GM21367 (cell line): ENCODE data around the gene PMFBP1.

ENCODE experiments used
- ATAC-seq: cut with Tn5 transposase; IDR thresholded peaks from one replicate; pipeline ENCODE4 v1.9.1; 2021; ENCODE audit not compliant: unreplicated experiment

The PMFBP1 gene

DNA sequence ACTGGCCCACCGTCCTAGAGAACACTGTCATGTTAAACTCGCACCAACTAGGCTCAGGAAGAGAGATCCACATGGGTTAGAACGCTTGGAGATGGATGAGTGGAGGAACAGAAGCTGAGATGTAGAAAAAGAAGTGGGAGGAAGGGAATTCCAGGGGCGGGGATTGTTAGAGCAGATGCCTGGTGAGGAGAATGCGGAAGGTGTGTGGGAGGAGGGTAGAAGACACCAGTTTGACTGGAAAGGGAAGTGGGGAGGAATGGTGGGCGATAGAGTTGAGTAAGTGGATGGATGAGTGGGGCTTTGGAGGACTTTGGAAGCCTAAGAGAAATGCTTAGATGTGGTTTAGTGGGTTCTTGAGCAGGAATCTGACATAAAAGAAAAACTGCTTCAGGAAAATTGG is 40.9 kb downstream of the PMFBP1 start:
- no peak for ATAC-seq

DNA sequence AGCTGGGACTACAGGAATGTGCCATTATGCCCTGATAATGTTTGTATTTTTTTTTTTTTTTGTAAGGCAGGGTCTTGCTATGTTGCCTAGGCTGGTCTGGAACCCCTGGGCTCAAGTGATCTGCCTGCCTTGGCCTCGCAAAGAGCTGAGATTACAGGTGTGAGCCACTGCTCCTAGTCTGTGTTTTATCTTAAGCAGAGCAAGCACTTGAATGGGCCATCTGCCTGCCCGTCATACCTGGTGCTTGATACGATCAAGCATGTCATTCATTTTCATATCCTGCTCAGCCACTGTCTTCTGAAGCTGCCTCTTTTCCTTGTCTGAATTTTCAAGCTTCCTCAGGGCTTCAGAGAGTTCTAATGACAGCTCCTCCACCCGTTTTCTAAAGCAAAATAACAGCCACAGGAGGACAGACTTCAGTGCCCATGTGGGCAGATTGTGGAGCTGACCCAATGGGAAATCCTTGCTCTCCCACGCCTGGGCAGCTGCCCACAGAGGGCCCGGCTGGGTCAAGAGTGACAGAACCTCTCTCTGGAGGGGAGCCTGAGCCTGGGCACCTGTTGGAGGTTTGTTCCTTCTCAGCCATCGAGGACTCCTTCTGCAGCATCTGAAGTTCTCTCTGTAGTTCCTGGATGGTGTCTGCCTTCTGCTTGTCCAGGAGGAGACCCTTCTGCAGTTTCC is 41.8 kb downstream of the PMFBP1 start:
- no peak for ATAC-seq

DNA sequence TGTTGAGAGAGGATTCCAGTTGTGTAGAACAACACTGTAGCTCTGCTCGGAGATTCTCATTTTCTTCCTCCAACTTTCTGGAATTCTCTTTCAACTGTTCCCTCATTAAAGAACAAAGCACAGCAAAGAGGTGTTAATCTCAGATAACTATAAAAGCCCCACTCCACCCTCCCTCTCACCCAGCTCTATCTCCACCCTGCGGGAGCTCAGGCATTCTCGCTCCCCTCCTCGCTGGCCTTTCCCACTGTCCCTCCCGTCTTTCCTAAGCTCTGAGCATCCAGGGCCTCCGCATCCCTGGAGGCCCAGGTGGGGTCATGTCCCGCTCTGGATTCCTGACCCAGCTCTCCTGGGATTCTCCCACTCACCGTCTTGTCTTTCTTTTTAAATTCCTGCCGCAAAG is 43.3 kb downstream of the PMFBP1 start:
- ATAC-seq = no peak

DNA sequence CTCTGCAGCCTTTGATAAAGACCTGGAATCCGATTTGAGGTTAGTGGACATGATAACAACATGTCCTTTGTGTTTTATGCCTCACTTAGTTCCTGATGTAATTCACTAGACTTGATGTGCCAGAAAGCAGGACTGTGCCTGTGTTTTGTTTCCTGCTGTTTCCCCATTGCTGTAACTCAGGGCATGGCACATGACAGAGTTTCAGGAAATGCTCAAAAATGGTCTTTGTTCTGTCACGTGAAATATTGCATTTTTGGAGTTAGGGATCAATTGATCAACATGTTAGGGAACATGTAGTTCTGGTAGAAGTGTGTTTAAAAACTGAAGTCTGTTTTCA is 45.6 kb downstream of the PMFBP1 start:
- ATAC-seq = no peak

DNA sequence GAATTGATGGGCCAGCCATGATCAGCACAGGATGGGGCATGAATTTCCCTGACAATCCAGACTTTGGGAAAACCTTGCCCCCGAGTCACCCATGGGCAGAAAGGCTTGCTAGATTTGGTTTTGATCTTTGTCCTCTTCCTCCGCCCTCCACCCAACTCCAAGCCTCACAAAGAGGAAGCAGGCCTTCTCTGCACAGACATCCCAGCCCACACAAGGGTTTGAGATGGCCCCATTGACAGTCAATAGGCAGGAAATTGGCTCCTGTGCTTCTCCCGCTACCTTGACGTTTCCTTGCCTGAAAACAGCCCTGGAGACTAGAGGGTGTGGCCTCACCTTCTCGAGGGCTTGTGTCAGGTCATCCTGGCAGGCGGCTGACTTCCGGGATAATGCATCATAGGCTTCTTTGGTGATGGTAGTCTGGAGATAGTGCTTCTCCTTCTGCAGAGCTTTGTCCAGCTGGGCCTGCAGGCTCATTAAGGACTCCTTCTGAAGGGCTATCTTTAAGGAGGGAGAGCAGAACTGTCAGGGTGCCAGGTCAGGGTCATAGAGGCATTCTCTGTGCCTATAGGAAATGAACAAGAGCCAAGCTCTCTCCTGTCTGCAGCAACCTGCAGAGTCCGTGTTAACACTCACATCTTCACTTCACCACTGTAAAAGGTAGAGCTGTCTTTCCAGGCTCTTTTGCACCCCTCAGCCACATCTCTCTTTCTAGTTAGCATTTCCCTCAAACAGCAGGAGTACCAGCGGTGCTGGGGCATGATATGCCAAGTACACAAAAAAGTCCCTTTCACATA is 46.1 kb downstream of the PMFBP1 start:
- ATAC-seq = no peak

DNA sequence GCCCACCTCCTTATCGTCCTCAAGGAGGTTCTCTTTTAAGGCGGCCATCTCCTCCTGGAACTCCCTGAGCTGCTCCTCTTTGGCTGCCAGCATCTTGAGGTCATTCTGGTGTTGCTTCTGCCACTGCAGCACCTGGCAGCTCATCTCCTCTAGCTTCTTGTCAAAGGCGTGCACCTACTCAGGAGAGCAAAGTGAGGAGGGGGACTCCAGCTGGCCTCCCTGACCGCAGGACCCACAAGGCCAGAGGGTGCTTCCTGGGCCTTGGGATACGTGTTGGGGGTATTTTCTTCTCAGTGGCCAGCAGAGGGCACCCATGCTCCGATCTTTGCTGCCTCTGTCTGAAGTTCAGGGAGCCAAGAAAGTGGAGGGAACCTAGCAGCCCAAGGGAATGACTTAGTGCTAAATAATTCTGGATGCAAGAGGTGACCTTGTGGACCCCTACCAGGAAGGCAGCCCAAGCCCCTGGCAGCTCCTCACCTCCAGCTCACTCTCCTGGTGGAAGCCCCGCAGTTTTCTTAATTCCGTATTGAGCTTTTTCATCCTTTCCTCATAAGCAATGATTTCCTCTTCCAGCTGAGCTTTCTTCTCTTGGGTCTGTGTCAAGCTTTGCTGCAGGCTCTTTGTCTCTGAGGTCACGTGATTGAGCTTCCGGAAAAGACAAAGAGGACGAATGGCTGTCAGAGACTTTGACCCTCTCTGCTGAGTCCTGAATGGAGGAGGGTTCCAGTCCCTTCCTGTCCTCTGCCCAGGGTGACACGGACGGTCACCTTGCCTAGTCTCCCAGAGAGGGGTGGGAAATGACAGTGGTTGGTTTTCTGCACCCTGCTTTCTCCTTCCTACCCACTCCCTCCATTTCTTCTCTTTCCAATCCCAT is 47.0 kb downstream of the PMFBP1 start:
- no peak for ATAC-seq

DNA sequence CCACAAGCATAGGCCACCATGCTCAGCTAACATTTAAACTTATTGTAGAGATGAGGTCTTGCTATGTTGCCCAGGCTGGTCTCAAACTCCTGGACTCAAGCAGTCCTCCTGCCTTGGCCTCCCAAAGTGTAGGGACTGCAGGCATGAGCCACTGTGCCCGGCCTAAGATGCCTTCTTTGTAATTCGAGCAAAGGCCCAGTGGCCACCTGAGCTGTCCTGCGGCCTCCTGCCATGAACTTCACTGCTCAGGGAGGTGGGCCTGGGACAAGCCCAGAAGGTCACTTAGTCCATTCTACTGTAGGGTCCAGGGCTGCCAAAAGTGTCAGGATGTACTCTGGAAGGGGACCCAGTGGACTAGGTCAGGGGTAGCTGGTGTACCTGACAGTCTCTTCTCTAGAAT is 47.8 kb downstream of the PMFBP1 start:
- ATAC-seq = no peak

DNA sequence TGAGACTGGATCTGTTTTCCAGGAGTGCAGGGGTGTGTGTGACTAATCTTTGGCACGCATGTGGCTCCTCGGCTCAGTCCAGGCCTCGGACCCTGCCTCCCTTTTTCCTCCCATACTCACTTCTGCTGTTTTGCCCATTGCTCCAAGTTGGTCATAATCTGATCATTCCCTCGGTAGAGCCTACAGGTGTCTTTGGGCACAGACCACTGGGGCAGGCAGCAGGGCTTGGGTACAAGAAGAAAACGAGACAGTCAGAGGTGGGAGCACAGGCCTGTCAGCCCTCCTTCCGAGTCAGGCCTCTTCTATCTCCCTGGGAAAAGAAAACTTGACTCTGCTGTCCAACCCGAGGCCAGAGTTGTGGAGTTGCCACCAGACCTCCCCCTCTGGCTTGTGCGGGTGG is 48.5 kb downstream of the PMFBP1 start:
- no peak for ATAC-seq

DNA sequence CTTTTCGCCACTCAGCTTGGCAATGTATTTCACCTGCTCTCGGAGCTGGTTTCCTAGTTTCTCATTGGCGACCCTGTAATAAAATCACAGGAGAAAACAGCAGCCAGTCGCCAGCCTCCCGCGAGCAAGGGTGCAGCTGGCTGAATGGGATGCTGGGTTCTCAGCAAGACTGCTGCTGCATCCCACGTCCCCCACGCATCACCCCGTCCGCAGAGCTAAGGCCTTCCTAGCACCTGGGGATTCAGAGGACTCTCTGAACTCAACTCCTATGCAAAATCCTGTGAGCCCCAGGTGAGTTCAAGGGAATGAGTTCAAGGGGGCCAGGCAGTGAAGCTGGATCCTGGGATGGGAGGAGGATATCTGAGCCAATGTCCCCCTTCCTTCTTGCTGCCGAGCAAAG is 49.0 kb downstream of the PMFBP1 start:
- no peak for ATAC-seq

DNA sequence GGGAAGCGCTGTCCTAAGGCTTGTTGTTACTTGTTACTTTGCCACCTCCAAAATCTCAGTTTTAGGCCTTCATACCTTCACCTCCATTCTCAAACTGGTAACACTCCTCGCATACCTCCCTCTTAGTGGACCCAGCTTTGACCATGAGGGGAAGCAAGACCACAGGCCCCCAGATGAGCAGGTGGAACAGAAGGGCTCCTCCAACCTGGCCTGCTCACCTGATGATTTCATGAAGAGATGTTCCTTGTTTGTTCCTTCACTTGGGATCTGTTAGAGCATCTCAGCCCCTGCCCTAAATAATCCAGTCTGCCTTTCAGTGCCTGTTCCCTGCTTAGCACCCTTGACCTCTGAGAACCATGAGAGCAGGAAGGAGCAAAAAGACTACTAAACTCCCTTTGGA is 49.6 kb downstream of the PMFBP1 start:
- no peak for ATAC-seq

DNA sequence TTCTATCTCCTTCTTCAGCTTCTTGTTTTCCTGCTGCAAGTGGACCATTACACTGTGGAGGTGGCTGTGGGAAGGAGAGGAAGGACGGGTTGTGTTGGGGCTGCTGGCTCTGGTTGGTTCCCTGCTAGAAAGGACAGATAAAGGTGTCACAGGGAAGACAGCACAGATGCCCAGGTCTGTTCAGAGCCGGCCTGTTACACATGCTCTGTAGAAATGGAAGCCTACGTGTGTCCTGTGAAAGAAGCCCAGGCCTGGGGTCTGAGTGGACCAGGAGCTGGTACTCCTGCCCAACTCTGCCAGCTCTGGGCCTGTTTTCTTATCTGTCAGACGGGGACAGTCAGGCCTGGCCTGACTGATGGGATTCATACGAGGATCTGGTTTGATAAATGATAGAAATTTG is 51.9 kb downstream of the PMFBP1 start:
- ATAC-seq = no peak

DNA sequence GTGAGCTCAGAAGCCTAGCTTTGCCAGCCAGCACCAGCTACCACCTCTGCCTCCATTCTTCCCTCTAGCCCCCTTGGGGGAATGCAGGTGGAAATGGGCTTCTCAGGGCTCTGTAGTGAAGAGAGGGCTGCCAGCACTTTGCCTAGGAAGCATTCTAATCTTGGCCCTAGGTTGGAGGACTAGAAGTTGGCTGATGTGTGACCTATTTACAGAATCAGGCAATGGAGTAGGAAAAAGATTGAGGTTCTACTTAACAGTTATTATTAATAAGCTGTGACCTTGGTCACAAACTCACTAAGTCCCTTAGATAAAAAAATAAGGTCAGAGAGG is 58.4 kb downstream of the PMFBP1 start:
- no peak for ATAC-seq

DNA sequence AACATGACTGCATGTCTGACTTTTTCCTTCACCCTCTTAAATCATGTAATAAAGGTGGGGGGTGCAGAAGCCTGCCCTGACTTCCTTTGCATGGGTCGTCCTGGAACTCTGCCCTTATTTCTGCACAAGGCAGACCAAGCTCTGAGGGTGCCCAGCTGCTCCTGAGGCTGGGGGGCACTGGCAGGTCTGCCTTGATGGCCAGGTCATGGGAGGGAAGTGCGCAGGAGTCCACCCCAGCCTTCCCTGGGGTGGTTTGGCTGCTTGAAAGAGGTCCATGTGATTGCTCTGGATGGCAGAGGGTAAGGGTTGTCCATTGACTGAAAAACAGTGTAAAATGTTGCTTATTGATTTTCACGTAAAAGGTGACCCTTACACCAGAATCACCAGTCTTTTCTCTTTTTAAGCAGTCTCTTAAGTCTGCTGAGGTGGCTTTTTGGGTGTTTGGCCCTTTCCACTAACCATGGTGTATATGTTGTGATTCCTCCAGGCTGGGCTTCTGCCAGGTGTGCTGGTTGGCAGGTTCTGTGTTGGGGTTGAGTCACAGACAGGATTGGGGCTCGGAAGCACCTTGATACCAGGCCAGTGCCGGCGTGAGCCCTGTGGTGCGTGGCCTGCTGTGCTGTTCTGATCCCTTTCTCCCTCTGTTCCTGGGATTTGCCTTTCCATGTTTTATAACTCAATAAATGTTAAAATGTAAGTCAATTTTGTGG is 58.9 kb downstream of the PMFBP1 start:
- no peak for ATAC-seq

DNA sequence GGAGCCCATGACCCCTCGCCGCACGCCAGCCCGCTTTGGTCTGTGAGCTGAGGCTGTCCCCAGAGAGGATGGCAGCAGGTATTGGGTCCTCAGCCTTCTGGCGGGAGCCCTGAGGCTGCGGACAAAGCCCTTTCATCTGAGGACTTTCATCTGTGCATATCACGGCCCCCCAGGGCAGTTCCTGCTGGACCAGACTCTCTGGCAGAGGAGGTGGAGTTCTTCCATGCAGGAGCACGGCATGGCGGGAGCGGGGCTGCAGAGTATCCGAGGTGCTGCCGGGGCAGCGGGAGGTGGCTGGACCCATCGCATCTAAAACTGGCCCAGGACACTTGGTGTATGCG is 59.5 kb downstream of the PMFBP1 start:
- no peak for ATAC-seq

DNA sequence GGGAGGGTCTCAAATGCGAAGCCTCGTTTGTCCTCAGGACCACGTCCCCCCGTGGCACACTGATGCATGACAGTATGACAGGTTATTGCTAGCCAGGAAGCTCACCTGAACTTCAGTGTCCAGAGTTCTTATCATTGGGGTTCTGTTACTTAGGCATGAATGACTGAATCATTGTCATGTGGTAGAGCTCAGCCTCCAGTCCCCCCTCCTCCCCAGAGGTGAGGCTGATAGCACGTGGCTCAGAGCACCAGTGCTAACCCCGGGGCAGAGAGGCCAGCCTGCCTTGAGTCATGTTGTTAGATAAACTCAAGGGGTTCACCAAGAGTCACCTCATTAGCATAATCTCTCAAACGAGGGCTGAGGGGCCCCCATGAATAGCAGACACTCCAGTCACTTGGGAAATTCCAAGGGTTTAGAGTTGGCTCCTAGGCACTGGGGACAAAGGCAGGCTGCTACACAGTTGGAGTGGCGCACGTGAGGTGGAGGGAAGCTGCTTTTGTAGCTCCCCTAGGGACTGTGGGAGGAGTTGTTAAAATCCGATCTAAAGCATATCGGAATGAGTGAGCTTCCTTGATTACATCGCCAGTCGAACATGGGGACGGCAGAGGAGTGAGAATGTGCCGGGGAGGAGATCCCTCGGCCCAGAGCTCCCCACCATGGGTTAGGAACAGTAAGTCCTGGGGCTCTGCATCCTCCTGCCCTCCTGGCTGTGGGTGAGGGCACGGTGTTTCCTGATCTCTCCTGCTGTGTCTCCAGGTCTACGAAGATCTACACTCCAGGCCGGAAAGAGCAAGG is 60.1 kb downstream of the PMFBP1 start:
- ATAC-seq = no peak

DNA sequence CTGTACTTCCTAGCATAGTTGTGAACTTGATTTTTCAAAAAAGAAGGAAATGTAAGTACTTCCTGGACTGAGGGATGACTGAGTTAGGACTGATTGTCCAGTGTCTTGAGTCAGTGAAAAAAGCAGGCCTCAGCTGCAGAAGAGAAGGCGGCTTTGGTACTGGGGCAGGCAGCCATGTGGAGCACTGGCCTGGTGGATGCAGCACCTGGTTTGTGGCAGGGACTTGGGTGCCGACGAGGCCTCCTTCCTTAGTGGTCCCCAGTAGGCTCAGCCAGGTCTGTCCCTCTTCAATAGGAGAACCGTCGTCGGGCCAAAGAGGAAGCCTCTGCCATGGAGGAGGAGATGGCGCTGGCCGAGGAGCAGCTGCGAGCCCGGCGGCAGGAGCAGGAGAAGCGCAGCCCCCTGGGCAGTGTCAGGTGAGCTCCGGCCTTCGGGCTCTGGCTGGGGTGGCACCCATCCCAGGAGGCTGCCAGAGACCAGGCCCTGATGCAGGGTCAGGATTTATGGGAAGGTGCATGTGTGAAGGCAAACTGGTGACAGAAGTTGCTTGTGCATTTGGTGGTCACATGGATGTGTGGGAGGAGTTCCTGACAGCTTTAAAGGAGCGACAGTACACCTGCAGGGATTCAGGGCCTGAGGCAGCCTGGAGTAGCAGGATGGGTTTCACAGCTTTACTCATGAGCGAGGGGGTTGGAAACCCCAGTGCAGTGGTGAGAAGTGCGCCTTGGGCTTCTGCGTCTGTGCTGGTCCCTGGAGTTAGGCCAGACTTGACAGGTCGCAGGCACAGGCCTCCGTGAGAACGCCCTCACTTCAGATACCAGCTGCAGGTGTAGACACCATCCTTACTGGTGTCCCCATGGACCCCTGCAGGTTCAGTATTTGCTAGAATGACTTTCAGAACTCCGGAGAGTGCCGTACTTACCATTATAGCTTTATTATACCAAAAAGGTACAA is 61.0 kb downstream of the PMFBP1 start:
- no peak for ATAC-seq

DNA sequence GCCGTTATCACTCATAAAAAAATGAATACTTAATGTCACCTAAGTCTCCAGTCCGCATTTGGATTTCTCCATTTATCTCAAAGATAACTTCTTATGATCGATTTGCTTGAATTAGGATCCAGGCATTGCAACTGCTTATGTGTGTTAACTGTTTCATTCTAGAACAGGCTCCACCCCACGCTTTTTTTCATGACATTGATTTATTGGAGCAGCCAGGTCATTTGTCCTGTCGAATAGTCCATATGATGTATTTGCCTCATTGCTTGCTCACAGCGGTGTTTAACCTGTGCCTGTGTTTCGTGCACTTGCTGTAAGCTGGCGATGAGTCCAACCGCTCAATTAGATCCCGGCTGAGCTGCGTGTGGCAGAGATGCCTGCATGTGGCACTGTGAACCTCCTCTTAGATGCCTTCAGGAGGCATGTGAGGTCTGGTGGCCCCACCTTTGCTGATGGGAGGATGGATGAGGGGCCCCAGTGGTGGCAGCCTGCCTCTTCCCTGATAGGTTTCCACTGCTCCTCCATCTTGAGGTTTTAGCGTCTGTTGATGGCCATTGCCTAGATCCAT is 61.9 kb downstream of the PMFBP1 start:
- ATAC-seq = no peak

DNA sequence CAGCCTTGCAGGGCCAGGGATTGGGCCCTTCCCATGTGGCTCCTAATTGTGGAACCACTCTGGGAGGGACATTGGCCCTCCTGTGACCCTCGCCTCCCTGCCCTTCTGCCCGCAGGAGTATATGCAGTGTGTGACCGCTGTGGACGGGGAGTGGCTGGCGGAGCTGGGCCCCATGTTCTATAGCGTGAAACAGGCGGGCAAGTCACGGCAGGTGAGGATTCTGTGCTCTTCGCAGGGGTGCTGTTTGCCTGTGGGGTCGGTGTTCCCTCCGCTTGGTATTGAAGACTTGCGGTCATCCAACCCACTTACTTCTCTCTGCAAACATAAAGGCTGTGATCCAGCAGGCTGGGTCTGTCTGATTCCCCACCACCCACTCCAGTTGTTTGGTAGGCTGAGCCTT is 62.7 kb downstream of the PMFBP1 start:
- ATAC-seq = no peak

DNA sequence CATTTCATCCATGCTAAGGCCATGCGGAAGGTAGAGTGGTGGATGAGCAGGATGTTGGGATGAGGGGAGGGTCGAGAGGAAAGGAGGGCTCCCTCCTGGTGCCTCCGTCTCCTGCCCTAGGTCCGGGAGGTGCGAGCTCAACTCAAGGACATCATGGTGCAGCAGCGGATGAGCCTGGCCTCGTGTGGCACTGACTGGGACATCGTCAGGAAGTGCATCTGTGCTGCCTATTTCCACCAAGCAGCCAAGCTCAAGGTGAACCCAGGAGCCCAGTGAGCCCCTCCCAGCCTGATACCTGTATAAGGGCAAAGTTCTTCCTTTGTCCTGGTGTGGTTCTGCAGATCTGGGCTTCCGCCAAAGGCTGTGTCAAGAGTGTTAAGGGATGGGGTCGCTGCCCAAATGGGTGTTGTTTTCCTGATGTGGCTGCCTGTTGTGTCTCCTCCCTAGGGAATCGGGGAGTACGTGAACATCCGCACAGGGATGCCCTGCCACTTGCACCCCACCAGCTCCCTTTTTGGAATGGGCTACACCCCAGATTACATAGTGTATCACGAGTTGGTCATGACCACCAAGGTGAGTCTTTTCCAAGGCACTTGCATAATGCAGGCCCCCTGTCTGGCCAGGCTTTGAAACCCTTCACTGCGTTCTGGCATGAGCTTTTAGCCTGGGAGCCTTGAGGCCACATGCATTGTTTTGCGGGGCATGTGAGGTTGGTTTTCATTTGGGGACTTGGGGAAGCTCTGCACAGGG is 63.4 kb downstream of the PMFBP1 start:
- no peak for ATAC-seq
